ENCODE data around the gene PHACTR3.

DNA sequence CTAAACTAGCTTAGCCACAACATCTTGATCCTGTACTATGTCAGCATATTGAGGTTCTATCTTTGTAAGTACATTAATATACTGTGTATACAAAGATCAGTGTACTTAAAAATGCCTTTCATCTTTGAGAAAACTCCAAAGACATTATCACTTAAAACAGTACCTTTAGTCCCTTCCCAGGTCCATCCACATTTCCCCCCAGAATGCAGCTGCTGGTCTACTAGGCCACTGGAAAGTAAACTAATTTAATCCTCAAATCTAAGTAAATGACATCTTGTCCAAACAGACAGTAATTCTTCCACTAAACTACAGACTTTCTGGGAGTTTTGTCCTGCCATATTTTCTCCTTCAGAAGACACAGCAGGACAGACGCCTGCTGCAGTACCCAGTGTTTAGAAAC lies 260.4 kb downstream of the PHACTR3 start:
- TF ChIP-seq, protein P1, sequence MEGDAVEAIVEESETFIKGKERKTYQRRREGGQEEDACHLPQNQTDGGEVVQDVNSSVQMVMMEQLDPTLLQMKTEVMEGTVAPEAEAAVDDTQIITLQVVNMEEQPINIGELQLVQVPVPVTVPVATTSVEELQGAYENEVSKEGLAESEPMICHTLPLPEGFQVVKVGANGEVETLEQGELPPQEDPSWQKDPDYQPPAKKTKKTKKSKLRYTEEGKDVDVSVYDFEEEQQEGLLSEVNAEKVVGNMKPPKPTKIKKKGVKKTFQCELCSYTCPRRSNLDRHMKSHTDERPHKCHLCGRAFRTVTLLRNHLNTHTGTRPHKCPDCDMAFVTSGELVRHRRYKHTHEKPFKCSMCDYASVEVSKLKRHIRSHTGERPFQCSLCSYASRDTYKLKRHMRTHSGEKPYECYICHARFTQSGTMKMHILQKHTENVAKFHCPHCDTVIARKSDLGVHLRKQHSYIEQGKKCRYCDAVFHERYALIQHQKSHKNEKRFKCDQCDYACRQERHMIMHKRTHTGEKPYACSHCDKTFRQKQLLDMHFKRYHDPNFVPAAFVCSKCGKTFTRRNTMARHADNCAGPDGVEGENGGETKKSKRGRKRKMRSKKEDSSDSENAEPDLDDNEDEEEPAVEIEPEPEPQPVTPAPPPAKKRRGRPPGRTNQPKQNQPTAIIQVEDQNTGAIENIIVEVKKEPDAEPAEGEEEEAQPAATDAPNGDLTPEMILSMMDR (IDR thresholded peaks at IDR 0.05), result no peak
- no peak for TF ChIP-seq POLR2A (IDR thresholded peaks at IDR 0.05)
